ENCODE results near the gene ADGRG3.

ADGRG3 gene

DNA sequence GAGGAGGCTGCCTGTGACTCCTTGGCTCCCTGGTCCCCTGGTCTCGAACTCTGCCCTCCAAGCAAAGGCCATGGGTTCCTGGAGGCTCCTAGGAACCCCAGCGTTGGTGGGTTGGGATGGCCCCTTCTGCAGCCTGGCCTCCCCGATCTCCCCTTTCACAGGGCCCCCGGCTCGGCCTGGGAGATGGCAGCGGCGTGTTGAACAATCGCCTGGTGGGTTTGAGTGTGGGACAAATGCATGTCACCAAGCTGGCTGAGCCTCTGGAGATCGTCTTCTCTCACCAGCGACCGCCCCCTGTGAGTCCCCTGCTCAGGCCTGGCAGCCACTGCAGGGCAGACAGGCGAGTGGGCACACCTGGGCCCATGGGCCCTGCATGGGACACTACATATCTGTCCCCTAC is 10.9 kb downstream of the ADGRG3 start:
- H3K4me3 ChIP-seq (ENCODE audit: low read depth, low read length): no peak overlapping the region
- TF ChIP-seq, protein P1, sequence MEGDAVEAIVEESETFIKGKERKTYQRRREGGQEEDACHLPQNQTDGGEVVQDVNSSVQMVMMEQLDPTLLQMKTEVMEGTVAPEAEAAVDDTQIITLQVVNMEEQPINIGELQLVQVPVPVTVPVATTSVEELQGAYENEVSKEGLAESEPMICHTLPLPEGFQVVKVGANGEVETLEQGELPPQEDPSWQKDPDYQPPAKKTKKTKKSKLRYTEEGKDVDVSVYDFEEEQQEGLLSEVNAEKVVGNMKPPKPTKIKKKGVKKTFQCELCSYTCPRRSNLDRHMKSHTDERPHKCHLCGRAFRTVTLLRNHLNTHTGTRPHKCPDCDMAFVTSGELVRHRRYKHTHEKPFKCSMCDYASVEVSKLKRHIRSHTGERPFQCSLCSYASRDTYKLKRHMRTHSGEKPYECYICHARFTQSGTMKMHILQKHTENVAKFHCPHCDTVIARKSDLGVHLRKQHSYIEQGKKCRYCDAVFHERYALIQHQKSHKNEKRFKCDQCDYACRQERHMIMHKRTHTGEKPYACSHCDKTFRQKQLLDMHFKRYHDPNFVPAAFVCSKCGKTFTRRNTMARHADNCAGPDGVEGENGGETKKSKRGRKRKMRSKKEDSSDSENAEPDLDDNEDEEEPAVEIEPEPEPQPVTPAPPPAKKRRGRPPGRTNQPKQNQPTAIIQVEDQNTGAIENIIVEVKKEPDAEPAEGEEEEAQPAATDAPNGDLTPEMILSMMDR (IDR thresholded peaks at IDR 0.05; ENCODE audit: insufficient read depth, low read depth, low read length, missing control alignments): no peak
- no peak for DNase-seq (ENCODE audit: low read depth)

DNA sequence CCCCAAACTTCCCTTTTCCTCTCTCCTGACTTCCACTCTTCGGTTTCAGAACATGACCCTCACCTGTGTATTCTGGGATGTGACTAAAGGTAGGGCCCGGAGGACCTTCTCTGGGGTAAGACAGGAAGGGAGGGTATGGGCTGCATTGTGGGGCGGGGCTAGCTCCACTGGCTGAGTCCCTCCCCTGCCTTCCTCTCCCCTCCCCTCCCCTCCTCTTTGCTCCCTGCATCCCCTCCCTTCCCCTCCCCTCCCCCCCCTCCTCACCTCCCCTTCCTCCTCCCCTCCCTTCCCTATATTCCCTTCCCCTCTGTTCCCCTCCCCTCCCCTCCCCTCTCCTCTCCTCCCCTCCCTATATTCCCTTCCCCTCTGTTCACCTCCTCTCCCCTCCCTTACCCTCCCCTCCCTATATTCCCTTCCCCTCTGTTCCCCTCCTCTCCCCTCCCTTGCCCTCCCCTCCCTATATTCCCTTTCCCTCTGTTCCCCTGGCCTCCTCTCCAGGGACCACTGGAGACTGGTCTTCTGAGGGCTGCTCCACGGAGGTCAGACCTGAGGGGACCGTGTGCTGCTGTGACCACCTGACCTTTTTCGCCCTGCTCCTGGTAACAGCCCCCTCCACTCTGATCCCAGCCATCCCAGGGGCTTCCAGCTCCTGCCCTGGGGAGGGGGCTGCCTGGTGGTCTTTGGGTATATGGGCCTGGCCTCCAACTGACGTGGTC is 11.8 kb downstream of the ADGRG3 start:
- no peak overlapping the region for H3K4me3 ChIP-seq (ENCODE audit: low read depth, low read length)
- TF ChIP-seq, protein P1 (IDR thresholded peaks at IDR 0.05; ENCODE audit: insufficient read depth, low read depth, low read length, missing control alignments): no peak
- no peak for DNase-seq (ENCODE audit: low read depth)

DNA sequence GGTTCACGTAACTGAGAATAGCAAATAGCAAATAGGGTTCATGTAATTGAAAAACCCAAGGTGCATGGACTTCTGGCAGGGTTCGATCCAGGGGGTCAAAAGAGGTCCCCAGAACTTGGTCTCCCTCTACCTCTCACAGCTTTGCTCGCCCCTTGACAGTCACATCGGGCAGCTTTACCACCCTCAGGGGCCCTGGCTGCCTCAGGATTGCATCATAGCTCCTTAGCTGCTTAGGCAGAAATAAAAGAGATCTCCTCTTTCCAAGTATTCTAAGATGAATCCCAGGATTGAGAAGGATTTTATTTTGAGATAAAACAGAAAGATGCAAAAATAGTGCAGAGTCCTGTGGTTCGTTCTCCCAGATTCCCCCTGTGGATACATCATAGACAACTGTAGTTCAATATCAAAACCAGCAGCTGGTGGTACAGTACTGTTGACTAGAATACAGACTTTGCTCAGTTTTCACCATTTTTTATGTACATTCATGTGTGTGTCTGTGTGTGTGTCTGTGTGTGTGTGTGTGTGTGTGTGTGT is 12.8 kb downstream of the ADGRG3 start:
- TF ChIP-seq, protein P1 (IDR thresholded peaks at IDR 0.05; ENCODE audit: insufficient read depth, low read depth, low read length, missing control alignments): no peak

DNA sequence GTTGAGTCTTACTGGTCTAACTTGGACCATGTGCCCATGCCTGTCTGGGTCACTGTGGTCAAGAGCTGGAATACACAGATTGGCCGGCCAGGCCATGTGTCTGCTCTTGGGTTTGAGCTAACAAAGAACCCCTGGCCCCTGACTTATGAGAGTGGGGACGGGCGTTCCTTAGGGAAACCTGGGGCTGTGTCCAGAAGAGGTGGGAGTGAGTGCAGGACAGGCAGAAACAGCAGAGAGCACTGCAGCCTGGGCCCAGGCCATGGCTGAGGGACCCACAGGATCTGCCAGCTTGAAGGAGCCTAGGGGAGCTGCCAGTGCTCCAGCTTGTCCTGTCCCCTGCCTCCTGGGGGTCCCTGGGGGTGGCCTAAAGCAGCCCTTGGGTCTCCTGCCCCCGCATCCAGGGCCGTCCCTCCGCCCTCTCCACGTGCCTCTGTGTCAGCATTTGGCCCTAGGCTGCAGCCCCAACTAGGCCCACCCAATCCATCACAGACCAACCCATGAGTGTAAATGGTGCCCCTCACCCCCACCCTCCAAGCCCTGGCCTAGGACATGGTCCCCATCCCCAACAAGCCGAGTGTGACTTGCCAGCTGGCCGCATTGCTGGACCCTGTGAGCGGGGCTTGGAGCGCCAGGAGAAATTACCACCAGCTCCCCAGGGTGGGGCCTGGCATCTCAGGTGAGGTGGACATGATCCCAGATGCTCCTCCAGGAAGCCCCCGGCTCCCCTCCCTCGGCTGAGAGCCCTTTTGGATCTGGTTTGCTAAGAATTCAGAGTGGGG is 14.0 kb downstream of the ADGRG3 start:
- DNase-seq (ENCODE audit: low read depth): no peak
- TF ChIP-seq, protein P1 (IDR thresholded peaks at IDR 0.05; ENCODE audit: insufficient read depth, low read depth, low read length, missing control alignments): no peak
- no peak overlapping the region for H3K4me3 ChIP-seq (ENCODE audit: low read depth, low read length)

More for the DNA sequence above, 12.8 kb downstream of the ADGRG3 start:
- DNase-seq (ENCODE audit: low read depth): no peak
- no peak overlapping the region for H3K4me3 ChIP-seq (ENCODE audit: low read depth, low read length)

DNA sequence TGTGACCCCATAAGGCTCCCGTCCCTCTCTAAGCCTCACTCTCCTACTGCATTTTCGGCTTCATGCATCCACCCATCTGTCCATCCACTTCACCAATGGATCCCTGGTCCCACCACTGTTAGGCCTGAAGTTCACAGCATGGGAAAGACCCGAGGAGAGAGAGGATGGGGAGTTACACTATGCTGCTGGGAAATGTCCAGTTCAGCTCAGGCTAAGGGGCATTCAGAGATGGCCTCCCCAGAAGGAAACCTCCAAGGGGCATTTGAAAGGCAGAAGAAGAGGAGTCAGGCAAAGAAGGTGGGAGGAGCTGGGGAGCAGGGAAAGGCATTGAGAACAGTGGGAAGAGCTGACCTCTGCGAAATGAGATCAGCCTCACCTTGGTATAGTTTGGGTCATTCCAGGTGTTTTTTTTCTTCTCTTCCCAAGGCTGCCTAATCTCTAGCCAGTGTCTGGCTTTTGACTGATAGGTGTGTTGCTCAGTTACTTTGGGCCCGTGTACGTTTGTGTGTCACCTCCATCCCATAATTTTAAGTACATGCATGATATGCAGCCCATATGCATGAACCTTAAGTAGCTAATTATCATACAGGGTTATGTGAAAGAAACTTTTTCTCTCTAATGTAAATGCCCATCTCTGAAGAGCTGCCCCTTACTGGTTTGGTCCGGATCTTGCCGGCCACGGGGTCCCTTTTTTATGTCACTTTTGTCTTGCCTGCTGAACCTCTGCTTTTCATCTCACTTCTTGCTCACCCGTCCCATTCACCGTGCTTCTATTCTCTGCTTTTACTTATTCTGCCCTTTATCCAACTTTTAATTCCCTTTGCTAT is 14.9 kb downstream of the ADGRG3 start:
- TF ChIP-seq, protein P1 (IDR thresholded peaks at IDR 0.05; ENCODE audit: insufficient read depth, low read depth, low read length, missing control alignments): no peak
- no peak overlapping the region for H3K4me3 ChIP-seq (ENCODE audit: low read depth, low read length)
- DNase-seq (ENCODE audit: low read depth): no peak

DNA sequence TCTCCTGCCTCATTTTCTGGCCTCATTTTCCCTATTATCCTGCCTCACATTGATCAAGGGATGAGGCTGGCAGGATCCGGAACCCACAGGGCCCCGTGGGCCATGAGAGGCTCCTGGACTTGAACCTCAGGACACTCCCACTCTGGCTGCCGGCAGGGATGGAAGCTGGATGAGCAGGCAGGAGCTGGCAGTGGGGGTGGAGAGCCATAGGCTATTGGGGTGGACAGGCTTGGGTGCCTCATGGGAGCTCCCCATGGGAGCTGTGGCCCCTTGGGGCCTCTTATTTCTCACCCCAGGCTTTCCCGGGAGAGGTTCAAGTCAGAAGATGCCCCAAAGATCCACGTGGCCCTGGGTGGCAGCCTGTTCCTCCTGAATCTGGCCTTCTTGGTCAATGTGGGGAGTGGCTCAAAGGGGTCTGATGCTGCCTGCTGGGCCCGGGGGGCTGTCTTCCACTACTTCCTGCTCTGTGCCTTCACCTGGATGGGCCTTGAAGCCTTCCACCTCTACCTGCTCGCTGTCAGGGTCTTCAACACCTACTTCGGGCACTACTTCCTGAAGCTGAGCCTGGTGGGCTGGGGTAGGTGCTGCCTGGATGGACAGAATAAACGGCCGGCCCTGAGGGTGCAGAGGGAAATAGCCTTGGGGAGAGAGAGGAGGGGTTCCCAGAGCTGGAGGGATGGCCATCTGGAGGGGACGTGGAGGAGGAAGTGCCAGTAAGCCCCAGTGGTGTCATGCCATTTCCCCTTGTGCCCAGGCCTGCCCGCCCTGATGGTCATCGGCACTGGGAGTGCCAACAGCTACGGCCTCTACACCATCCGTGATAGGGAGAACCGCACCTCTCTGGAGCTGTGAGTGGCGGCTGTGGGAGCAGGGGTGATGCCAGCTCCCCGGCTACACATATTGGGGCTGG is 15.8 kb downstream of the ADGRG3 start:
- TF ChIP-seq, protein P1 (IDR thresholded peaks at IDR 0.05; ENCODE audit: insufficient read depth, low read depth, low read length, missing control alignments): no peak
- no peak overlapping the region for H3K4me3 ChIP-seq (ENCODE audit: low read depth, low read length)
- no peak for DNase-seq (ENCODE audit: low read depth)
